Fibroblast of villous mesenchyme (primary cell): Measurements from ENCODE around the gene NRXN3. TPM values are rescaled to one million over a fixed set of nuclear protein-coding genes. Genes with fewer than 3 reads are reported as not detected.

Source experiments
- DNase-seq: peaks from one replicate; pipeline ENCODE4 v3.0.0-alpha.2; 2010; ENCODE audit warnings: low read depth
- H3K4me3 ChIP-seq: 2 replicates; pipeline ENCODE4 v1.5.1; 2011; ENCODE audit warnings: low read depth, mild to moderate bottlenecking, low read length
- CTCF ChIP-seq: IDR thresholded peaks from 2 replicates; pipeline ENCODE4 v1.5.1; 2012; ENCODE audit warnings: low read depth, mild to moderate bottlenecking, low read length; ENCODE audit not compliant: insufficient read depth
- total RNA-seq: library from RNA; depleted of rRNA; stranded (reverse); fragments of >200 nt; gene quantifications from 2 replicates; pipeline ENCODE4 v1.2.3, GENCODE V29; 2012

The NRXN3 gene
- total RNA-seq, 1 donor, result 7.3 TPM

- no peak for DNase-seq
- TF ChIP-seq CTCF, result no peak
- H3K4me3 ChIP-seq, result no peak overlapping the region
Observed at GRCh38 chr14:79178719-79179118, 1008.5 kb downstream of the NRXN3 start.

GRCh38 chr14:79179985-79180384 lies 1009.8 kb downstream of the NRXN3 start:
- TF ChIP-seq CTCF, result no peak
- no peak overlapping the region for H3K4me3 ChIP-seq
- DNase-seq, result no peak

- no peak for DNase-seq
- no peak overlapping the region for H3K4me3 ChIP-seq
- TF ChIP-seq CTCF, result no peak
Observed at GRCh38 chr14:79180656-79181055, 1010.5 kb downstream of the NRXN3 start.

GRCh38 chr14:79186523-79186922 lies 1016.4 kb downstream of the NRXN3 start:
- DNase-seq, result peak; percentile 29
- no peak overlapping the region for H3K4me3 ChIP-seq
- TF ChIP-seq CTCF, result no peak

- no peak overlapping the region for H3K4me3 ChIP-seq
- peak; percentile 4 for DNase-seq
- TF ChIP-seq CTCF, result no peak
Observed at GRCh38 chr14:79193689-79194477, 1023.7 kb downstream of the NRXN3 start.

GRCh38 chr14:79196216-79196615 lies 1026.0 kb downstream of the NRXN3 start:
- DNase-seq, result no peak
- H3K4me3 ChIP-seq, result no peak overlapping the region
- no peak for TF ChIP-seq CTCF

- H3K4me3 ChIP-seq, result no peak overlapping the region
- no peak for DNase-seq
- TF ChIP-seq CTCF, result no peak
Observed at GRCh38 chr14:79197516-79197915, 1027.3 kb downstream of the NRXN3 start.
